ENCODE results near the gene EYS.

DNA sequence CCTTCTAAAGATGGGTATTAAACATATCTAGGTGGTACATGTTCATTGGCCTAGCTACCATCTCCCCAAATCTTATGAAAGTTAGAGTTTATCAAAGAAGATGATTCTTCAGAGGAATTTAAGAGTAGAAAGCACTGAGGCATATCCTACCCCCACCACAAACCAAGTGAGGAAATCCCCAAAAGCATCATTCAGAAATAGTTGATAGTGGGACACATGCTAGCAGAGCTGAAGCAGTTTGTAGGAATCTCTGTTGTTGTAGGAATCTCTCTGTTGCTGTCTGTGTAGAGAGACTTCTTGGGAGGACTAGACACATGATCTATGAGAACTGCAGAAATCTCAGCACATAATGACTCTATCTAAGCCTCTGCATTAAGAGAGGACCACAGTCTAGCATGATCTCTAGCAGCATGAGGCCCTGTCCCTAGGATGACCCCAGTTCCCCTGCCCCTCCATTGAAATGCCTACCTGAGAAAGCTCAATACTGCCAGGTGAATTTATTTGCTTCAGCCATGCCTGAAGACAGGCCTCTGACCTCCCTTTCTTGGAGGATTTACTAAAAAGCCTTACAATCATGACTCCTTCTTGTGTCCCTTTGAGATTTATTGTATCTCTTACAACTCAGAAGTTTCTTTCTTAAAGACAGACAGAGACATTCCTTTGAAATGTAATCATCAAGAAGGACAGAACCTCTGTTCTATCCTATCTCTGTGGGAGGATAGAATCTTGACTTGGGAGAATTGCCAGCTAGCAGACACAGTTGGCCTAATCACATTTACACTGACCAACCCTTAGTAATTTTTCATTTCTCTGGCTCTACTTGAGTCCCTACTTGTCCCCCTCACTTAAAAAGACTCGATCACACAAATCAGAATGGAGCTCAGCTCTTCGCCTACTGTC lies 1489.1 kb downstream of the EYS start:
- TF ChIP-seq, protein P1, sequence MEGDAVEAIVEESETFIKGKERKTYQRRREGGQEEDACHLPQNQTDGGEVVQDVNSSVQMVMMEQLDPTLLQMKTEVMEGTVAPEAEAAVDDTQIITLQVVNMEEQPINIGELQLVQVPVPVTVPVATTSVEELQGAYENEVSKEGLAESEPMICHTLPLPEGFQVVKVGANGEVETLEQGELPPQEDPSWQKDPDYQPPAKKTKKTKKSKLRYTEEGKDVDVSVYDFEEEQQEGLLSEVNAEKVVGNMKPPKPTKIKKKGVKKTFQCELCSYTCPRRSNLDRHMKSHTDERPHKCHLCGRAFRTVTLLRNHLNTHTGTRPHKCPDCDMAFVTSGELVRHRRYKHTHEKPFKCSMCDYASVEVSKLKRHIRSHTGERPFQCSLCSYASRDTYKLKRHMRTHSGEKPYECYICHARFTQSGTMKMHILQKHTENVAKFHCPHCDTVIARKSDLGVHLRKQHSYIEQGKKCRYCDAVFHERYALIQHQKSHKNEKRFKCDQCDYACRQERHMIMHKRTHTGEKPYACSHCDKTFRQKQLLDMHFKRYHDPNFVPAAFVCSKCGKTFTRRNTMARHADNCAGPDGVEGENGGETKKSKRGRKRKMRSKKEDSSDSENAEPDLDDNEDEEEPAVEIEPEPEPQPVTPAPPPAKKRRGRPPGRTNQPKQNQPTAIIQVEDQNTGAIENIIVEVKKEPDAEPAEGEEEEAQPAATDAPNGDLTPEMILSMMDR (IDR thresholded peaks at IDR 0.05), result no peak
- no peak; the same call in 1 of the 2 replicates for TF ChIP-seq JUND (IDR thresholded peaks at IDR 0.05)
- no peak for TF ChIP-seq MEF2A (IDR thresholded peaks at IDR 0.05; ENCODE audit: borderline replicate concordance, low read depth)
- no peak for TF ChIP-seq TEAD4 (IDR thresholded peaks at IDR 0.05; ENCODE audit: borderline replicate concordance, insufficient read depth)
- TF ChIP-seq, protein P2, sequence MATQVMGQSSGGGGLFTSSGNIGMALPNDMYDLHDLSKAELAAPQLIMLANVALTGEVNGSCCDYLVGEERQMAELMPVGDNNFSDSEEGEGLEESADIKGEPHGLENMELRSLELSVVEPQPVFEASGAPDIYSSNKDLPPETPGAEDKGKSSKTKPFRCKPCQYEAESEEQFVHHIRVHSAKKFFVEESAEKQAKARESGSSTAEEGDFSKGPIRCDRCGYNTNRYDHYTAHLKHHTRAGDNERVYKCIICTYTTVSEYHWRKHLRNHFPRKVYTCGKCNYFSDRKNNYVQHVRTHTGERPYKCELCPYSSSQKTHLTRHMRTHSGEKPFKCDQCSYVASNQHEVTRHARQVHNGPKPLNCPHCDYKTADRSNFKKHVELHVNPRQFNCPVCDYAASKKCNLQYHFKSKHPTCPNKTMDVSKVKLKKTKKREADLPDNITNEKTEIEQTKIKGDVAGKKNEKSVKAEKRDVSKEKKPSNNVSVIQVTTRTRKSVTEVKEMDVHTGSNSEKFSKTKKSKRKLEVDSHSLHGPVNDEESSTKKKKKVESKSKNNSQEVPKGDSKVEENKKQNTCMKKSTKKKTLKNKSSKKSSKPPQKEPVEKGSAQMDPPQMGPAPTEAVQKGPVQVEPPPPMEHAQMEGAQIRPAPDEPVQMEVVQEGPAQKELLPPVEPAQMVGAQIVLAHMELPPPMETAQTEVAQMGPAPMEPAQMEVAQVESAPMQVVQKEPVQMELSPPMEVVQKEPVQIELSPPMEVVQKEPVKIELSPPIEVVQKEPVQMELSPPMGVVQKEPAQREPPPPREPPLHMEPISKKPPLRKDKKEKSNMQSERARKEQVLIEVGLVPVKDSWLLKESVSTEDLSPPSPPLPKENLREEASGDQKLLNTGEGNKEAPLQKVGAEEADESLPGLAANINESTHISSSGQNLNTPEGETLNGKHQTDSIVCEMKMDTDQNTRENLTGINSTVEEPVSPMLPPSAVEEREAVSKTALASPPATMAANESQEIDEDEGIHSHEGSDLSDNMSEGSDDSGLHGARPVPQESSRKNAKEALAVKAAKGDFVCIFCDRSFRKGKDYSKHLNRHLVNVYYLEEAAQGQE (IDR thresholded peaks at IDR 0.05; ENCODE audit: low read depth, low read length), result no peak

Data from SK-N-SH (cell line).